Activated T-cell treated with anti-CD3 and anti-CD28 coated beads, Interleukin-2, amount 50 U/mL, for 24 hours (primary cell): ENCODE data around the gene MRPS26.

Experiments
- DNase-seq: peaks from one replicate; pipeline ENCODE4 v3.0.0-alpha.2; 2020
- H3K27ac Mint-ChIP-seq: 2 replicates; pipeline ENCODE4 v1.8.0; 2020; ENCODE audit warnings: mild to moderate bottlenecking, mixed read lengths
- H3K27me3 Mint-ChIP-seq: 2 replicates; pipeline ENCODE4 v1.8.0; 2020; ENCODE audit warnings: mixed read lengths
- H3K36me3 Mint-ChIP-seq: 2 replicates; pipeline ENCODE4 v1.8.0; 2020; ENCODE audit warnings: low read depth, mixed read lengths
- H3K4me1 Mint-ChIP-seq: 2 replicates; pipeline ENCODE4 v1.8.0; 2020; ENCODE audit warnings: low read depth, mixed read lengths
- H3K4me3 Mint-ChIP-seq: 2 replicates; pipeline ENCODE4 v1.8.0; 2020; ENCODE audit warnings: mild to moderate bottlenecking, moderate library complexity, mixed read lengths
- H3K9me3 Mint-ChIP-seq: 2 replicates; pipeline ENCODE4 v1.8.0; 2020; ENCODE audit warnings: mixed read lengths

MRPS26 gene

GRCh38 chr20:3027987-3028386, 17.9 kb upstream of the MRPS26 start:
- Mint-ChIP-seq H3K9me3 (no peaks in the 10 kb centered on the region), H3K36me3 (peaks cover 70% of the 10 kb centered on the region), H3K4me3 (no peak overlapping the region), H3K27me3 (no peaks in the 10 kb centered on the region), H3K27ac (no peak overlapping the region), H3K4me1 (no peaks in the 10 kb centered on the region)
- no peak for DNase-seq

- no peaks in the 10 kb centered on the region for H3K9me3 Mint-ChIP-seq
- H3K36me3 Mint-ChIP-seq, result peaks cover 65% of the 10 kb centered on the region
- no peaks in the 10 kb centered on the region for H3K27me3 Mint-ChIP-seq
Observed at GRCh38 chr20:3031524-3032147, 14.2 kb upstream of the MRPS26 start.

GRCh38 chr20:3032624-3033023, 13.2 kb upstream of the MRPS26 start:
- no peaks in the 10 kb centered on the region for H3K9me3 Mint-ChIP-seq
- no peak overlapping the region for H3K27ac Mint-ChIP-seq
- H3K4me1 Mint-ChIP-seq, result no peaks in the 10 kb centered on the region
- H3K36me3 Mint-ChIP-seq, result peaks cover 65% of the 10 kb centered on the region
- H3K4me3 Mint-ChIP-seq, result no peak overlapping the region
- no peak for DNase-seq
- no peaks in the 10 kb centered on the region for H3K27me3 Mint-ChIP-seq

More at GRCh38 chr20:3031524-3032147, 14.2 kb upstream of the MRPS26 start:
- no peak for DNase-seq
- H3K4me1 Mint-ChIP-seq, result no peaks in the 10 kb centered on the region
- H3K4me3 Mint-ChIP-seq, result no peak overlapping the region
- no peak overlapping the region for H3K27ac Mint-ChIP-seq

- Mint-ChIP-seq H3K4me1 (no peaks in the 10 kb centered on the region), H3K4me3 (no peak overlapping the region), H3K36me3 (peaks cover 80% of the 10 kb centered on the region), H3K27ac (peak overlapping the region; percentile 55), H3K9me3 (no peaks in the 10 kb centered on the region), H3K27me3 (no peaks in the 10 kb centered on the region)
- no peak for DNase-seq
Observed at GRCh38 chr20:3037654-3038053, 8.2 kb upstream of the MRPS26 start.

GRCh38 chr20:3038454-3038853, 7.4 kb upstream of the MRPS26 start:
- no peak overlapping the region for H3K4me3 Mint-ChIP-seq
- no peaks in the 10 kb centered on the region for H3K9me3 Mint-ChIP-seq
- no peaks in the 10 kb centered on the region for H3K27me3 Mint-ChIP-seq
- no peak for DNase-seq
- H3K27ac Mint-ChIP-seq, result peak overlapping the region; percentile 80
- peaks cover 80% of the 10 kb centered on the region for H3K36me3 Mint-ChIP-seq
- no peaks in the 10 kb centered on the region for H3K4me1 Mint-ChIP-seq

GRCh38 chr20:3039426-3039825, 6.4 kb upstream of the MRPS26 start:
- Mint-ChIP-seq H3K36me3 (peaks cover 73% of the 10 kb centered on the region), H3K4me1 (no peaks in the 10 kb centered on the region), H3K27ac (peak overlapping the region; percentile 80), H3K9me3 (no peaks in the 10 kb centered on the region), H3K4me3 (no peak overlapping the region), H3K27me3 (no peaks in the 10 kb centered on the region)
- DNase-seq, result no peak

- H3K27ac Mint-ChIP-seq, result peak overlapping the region; percentile 80
- DNase-seq, result no peak
- H3K27me3 Mint-ChIP-seq, result no peaks in the 10 kb centered on the region
- no peaks in the 10 kb centered on the region for H3K9me3 Mint-ChIP-seq
- no peak overlapping the region for H3K4me3 Mint-ChIP-seq
- peaks cover 67% of the 10 kb centered on the region for H3K36me3 Mint-ChIP-seq
- H3K4me1 Mint-ChIP-seq, result peaks cover 3% of the 10 kb centered on the region
Observed at GRCh38 chr20:3040086-3040485, 5.8 kb upstream of the MRPS26 start.

GRCh38 chr20:3041854-3042409, 3.9 kb upstream of the MRPS26 start:
- Mint-ChIP-seq H3K9me3 (no peaks in the 10 kb centered on the region), H3K4me1 (peaks cover 11% of the 10 kb centered on the region), H3K27me3 (no peaks in the 10 kb centered on the region), H3K27ac (peak overlapping the region; percentile 66), H3K4me3 (no peak overlapping the region), H3K36me3 (peaks cover 57% of the 10 kb centered on the region)
- no peak for DNase-seq

- Mint-ChIP-seq H3K27me3 (no peaks in the 10 kb centered on the region), H3K36me3 (peaks cover 56% of the 10 kb centered on the region), H3K4me1 (peaks cover 17% of the 10 kb centered on the region), H3K27ac (no peak overlapping the region), H3K9me3 (no peaks in the 10 kb centered on the region), H3K4me3 (no peak overlapping the region)
- no peak for DNase-seq
Observed at GRCh38 chr20:3042625-3043024, 3.2 kb upstream of the MRPS26 start.

GRCh38 chr20:3043322-3043721, 2.5 kb upstream of the MRPS26 start, which contains the start of gene GNRH2:
GNRH2 (plus strand) TSS chr20:3043622; CDS start chr20:3044415, 793 bp downstream.
- DNase-seq, result no peak
- peaks cover 57% of the 10 kb centered on the region for H3K36me3 Mint-ChIP-seq
- peaks cover 23% of the 10 kb centered on the region for H3K4me1 Mint-ChIP-seq
- H3K27me3 Mint-ChIP-seq, result no peaks in the 10 kb centered on the region
- H3K9me3 Mint-ChIP-seq, result no peaks in the 10 kb centered on the region
- no peak within 1 kb of the TSS for H3K4me3 Mint-ChIP-seq
- H3K27ac Mint-ChIP-seq, result no peak within 1 kb of the TSS

GRCh38 chr20:3044336-3044965, 1.4 kb upstream of the MRPS26 start:
- no peak for DNase-seq
- Mint-ChIP-seq H3K9me3 (no peaks in the 10 kb centered on the region), H3K27me3 (no peaks in the 10 kb centered on the region), H3K27ac (no peak overlapping the region), H3K4me3 (peak overlapping the region; percentile 89), H3K4me1 (peaks cover 26% of the 10 kb centered on the region), H3K36me3 (peaks cover 57% of the 10 kb centered on the region)

- Mint-ChIP-seq H3K27ac (peak overlapping the region; percentile 18), H3K27me3 (no peaks in the 10 kb centered on the region), H3K36me3 (peaks cover 58% of the 10 kb centered on the region), H3K4me1 (peaks cover 31% of the 10 kb centered on the region), H3K4me3 (peak overlapping the region; percentile 89), H3K9me3 (no peaks in the 10 kb centered on the region)
- no peak for DNase-seq
Observed at GRCh38 chr20:3045042-3045815, 623 bp upstream of the MRPS26 start.

- Mint-ChIP-seq H3K4me1 (peaks cover 41% of the 10 kb centered on the region), H3K27me3 (no peaks in the 10 kb centered on the region), H3K9me3 (no peaks in the 10 kb centered on the region), H3K36me3 (peaks cover 53% of the 10 kb centered on the region), H3K27ac (peak overlapping the region; percentile 89), H3K4me3 (peak overlapping the region; percentile 89)
- DNase-seq, result no peak
Observed at GRCh38 chr20:3046677-3047462, 1.0 kb downstream of the MRPS26 start.
